HG03175 (cell line): ENCODE measurements around the gene CHP1.
"Not testable (repeated sequence)": the region's sequence is repeated elsewhere in the genome, so short reads cannot be mapped to it uniquely, and the experiment has no call there.

Experiments used
- ATAC-seq: cut with Tn5 transposase; IDR thresholded peaks from one replicate; pipeline ENCODE4 v1.9.1; 2021; ENCODE audit warnings: mild to moderate bottlenecking, moderate library complexity; ENCODE audit not compliant: unreplicated experiment

CHP1 gene

DNA sequence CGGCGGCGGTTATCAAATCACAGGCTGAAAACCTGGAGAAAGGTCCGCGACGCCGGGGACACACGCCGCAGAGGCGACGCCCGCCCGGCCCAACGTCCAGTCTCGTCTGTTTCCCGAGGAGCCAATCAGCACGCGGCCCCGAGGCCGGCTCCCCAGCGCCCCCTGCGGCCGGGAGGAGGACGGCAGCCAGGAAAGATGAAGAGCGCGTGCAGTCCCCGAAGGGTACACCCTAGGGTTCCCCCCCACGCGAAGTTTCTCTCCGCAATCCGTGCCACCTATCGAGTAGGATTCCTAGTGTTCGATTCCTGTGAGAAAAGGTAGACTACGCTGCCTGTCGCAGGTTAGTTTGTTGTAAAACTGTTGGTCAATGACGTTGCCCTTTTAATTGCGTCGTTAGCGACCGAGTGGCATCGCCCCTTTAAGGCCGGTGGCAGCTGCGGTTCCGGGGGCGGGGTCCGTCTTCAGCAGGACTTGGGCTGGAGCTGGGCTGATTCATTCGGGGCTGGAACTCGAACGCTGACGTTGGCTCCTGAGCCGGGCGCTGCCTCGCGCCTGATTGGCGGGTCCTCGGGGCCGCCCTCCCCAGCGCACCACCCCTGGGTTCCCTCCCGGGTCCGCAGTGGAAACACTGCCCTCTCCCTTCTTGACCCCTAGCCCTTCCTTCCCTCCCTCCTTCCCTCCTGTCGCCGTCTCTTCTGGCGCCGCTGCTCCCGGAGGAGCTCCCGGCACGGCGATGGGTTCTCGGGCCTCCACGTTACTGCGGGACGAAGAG is at the start of gene CHP1, which contains the start of gene EXD1:
CHP1 (plus strand) TSS at position 619 of the 772 bp plus-strand sequence; CDS start at position 734, 115 bp downstream.
EXD1 (minus strand) TSS at position 108 of the 772 bp plus-strand sequence. CDS start 4,182 bp downstream, outside the sequence.
- peak; percentile 97 for ATAC-seq

DNA sequence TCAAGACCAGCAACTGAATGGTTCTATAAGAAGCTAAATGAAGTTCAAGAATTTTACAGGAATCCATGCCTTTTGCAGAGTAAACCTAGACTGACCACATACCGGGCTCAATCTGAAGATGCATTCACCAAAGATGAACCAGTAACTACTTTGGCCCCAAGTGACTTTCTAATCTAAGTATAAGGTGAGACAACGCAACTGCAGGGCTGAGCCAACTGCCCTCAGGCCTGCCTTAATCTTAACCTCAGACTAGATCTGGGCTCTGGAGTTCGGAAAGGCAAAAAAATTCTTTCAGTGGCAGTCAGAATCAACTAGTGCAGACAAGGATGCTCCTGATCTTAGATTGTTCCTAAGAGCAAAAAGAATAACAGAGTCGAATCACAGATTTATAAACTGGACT is 48.8 kb upstream of the CHP1 start:
- no peak for ATAC-seq

DNA sequence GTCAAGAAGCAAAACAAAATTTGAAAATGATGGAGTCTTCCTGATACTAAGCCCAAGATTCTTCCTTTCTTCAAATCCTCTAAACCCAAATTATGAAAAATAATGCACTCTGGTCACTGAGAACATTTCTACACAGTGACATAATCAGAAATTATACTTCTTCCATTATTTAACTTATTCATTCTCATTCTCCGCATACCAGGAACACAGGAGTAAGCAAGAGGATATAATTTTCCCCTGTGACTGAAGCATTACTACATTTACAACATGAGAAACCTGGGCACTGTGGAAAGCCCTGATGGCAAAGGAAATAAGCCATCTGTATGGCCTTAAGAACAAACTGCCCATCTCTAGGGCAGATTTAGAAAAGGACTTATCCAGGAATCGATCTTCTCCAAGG is 47.5 kb upstream of the CHP1 start:
- ATAC-seq, result no peak

DNA sequence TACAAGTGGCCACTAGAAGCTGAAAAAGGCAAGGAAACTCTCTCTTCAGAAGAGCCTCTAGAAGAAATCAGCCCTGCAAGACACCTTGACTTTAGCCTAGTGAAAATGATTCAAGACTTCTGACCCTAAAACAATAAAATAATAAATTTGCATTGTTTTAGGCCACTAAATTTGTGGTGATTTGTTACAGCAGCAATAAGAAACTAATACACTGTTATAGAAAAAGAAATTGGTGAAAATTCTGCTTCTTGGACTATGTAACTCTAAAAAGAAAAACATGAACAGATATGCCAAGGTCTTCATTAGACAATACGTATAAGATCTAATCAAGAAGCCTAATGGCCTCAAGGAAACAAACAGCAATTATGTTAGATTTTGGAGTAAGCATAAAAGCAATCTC is 36.6 kb upstream of the CHP1 start:
- no peak for ATAC-seq

DNA sequence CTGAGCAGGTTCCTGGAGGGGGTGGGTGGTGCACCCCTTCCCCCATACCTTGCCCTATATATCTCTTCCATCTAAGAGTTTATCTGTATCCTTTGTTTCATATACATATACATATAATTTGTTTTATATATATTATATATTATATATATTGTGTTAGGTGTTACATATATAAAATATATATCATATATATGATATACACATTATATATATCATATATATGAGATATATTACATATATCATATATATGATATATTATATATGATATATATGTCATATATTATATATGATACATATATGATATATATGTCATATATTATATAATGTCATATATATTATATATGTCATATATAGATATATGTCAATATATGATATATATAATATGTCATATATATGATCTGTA is 31.6 kb upstream of the CHP1 start:
- ATAC-seq, result no peak

DNA sequence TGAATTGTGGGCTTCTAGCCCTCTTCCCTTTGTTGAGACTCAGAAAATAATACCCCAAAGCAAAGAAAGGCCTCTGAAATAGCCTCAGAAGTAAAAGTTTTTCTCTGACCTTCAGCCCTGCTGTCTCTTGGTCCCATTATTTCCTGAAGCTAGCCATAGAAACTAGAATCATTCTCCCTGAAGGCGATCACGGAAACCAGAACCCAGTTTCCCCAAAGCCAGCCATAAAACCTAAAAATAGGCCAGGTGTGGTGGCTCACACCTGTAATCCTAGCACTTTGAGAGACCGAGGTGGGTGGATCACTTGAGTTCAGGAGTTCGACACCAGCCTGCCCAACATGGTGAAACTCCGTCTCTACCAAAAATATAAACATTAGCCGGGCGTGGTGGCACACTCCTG is 27.7 kb upstream of the CHP1 start:
- no peak for ATAC-seq

DNA sequence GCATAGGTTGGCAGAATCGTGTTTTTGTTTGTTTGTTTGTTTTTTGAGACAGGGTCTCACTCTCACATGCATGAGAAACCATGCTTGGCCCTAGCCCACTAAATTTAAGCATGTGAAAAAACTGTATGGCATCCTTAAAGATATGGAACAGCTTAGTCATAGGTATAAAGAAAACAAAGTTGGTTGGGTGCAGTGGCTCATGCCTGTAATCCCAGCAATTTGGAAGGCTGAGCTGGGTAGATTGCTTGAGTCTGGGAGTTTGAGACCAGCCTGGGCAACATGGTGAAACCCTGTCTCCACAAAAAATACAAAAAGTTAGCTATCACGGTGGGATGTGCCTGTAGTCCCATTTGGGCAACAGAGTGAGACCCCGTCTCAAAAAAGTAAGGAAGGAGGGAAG is 25.8 kb upstream of the CHP1 start:
- ATAC-seq, result no peak

DNA sequence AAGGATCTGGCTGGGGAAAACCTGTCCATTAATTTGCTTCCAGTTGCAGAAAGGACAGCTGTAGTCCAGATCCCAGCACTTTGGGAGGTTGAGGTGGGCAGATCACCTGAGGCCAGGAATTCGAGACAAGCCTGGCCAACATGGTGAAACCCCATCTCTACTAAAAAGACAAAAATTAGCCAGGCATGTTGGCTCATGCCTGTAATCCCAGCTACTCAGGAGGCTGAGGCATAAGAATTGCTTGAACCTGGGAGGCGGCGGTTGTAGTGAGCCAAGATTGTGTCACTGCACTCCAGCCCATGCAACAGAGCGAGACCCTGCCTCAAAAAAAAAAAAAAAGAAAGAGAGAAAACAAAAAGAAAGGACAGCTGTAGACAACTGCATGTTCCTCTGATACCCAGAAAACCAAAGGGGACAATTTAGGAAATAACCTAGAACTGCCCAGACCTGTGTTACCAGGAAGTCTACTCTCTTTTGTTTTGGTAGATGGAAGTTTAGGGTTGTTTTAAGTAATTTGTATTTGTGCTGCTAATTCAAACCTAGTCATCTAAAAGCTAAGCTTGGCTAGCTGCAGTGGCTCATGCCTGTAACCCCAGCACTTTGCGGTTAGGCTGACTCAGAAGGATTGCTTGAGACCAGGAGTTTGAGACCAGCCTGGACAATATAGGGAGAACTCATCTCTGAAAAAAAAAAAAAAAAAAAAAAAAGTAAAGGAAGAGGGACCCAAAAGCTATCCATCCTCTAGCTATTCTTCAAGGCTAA is 23.2 kb upstream of the CHP1 start:
- ATAC-seq, result no peak

DNA sequence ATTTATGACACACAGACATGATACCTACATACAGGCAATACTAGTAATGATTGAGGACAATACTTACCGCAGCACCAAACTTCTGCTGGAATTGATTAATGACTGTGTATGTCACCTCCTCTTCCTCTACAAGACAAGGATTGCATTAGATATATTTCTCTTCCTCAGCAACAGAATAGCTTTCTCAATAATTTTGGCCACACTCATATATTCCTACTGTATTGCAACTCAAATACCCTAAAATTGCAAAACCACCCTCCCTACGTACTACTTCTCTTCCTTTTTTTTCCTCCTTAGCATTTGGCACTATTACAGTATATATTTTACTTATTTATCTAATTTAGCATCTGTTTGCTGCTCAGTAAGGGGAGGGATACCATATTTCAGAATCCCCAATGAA is 15.4 kb upstream of the CHP1 start:
- no peak for ATAC-seq

DNA sequence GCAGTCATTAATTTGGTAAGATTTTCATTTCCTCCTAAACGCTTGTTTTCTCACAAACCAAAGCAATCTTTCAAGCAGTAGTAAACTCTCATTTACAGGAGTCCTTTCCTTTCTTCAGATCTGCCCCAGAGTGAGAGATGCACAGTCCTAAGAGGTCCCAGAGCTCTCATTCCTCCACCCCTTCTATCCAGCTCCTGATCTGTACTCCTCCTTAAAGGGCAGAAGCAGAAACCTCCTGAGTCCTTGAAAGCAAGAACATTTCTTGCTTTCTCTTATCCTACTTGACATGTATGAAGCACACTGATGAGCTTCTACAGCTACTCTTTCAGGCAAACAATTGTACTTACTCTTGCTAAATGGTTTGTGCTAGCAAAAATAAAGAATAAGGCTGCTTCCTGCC is 12.2 kb upstream of the CHP1 start:
- ATAC-seq, result no peak

DNA sequence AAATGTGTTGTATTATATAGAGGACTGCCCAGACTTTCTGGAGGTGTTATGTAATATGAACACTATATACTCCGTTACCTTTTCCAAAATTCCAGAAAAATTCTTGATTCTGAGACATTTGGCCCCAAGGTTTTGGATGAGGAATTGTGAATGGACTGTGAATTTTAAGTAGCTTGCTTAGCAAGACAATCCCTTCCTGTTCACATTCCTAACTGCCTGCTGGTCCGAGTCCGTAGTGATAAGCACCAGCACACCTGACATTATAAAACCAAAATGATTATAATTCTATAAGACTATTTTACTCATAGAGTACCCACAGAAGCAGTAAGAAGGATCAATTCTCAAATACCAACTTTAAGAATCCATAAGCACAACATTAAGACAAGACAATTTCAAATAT is 11.7 kb upstream of the CHP1 start:
- no peak for ATAC-seq

DNA sequence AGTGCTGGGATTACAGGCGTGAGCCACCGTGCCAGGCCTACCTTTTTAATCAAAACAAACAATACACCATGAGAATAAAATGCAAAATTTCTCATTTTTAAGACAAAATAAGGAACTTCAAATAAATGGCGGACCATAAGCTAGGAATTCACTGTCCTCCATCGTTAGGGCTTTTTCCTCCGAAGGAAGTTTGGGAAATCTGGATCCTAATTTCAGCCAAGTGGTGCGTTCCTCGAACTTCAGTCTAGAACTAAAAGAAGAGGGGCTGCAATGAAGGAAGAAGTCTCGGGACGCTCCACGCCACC is 771 bp upstream of the CHP1 start:
- no peak for ATAC-seq

DNA sequence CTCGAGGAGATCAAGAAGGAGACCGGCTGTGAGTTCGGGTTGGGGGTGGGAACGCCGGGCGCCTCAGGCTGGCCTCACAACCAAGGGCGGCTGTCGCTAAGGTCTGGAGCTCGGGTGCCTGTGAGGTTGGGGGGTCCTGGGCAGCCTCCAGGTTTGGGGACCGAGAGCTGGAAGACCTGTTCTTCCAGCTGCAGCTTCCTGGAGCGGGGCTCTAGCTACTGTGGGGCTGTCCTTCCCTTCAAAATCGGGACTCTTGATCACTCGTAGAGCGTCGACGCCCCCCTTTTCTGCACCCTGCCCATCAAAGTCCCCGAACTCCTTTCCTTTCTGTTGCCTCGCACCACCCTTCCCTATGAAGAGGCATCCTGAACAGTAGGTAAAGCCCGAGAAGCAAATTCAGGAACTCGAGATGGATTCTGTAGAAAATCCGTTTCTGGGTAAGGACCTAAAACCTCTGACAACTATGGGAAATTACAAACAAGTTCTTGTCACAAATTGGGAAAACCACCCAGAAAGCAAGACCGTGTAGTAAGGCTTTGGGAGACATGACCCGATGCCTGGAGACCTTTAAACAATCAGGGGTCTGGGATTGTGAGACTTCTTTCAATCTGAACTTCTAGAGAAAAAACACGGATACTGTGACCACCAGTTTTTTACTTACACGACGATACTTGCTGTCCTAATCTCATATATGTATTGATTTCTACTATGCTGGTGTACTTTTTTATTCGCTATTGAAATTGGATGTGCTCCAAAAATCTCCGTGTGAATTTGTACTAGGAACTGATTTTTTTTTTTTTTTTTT is 556 bp downstream of the CHP1 start:
- ATAC-seq, result peak; percentile 36

DNA sequence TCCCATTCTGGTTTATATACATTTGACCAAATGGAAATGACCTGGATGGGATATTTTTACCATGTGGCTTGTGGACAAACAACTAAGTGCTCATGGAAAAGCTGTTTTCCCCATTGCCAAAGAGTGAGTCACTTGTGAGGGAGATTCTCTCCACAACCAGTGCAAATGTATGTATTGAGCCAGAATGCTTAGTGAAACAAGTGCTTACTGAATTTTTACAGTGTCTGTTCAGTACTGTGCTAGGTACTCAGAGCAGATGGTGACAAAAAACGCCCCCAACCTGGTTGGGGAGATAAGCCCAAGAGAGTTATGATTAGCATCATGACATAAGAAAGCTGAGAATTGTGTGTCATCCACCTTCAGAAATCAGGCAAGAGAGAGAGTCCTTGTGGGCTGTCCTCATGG is 2.3 kb downstream of the CHP1 start:
- ATAC-seq, result no peak

DNA sequence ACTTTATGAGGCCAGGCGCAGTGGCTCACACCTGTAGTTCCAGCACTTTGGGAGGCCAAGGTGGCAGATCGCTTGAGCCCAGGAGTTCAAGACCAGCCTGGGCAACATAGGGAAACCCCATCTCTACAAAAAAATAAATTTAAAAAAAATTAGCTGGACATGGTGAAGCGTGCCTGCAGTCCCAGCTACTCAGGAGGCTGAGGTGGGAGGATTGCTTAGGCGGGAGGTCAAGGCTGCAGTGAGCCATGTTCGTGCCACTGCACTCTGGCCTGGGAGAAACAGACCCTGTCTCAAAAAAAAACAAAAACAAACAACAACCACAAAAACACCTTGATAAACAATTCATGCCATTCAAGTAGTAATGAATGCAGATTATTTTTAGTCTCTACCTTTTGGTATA is 4.2 kb downstream of the CHP1 start:
- not testable (repeated sequence) for ATAC-seq

DNA sequence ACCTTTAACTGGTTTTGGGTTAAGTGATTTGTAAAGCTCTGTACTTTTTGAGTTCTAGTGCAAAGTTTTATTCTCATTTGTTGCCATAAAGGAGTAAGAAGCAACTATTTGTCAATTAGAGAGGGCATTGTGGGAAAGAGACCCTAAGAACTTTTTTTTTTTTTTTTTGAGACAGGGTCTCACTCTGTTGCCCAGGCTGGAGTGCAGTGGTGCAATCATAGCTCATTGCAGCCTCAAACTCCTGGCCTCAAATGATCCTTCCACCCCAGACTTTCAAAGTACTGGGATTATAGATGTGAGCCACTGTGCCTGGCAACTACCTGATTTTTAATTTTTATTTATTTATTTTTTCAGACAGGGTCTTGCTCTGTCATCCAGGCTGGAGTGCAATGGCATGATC is 4.9 kb downstream of the CHP1 start:
- ATAC-seq, result no peak

DNA sequence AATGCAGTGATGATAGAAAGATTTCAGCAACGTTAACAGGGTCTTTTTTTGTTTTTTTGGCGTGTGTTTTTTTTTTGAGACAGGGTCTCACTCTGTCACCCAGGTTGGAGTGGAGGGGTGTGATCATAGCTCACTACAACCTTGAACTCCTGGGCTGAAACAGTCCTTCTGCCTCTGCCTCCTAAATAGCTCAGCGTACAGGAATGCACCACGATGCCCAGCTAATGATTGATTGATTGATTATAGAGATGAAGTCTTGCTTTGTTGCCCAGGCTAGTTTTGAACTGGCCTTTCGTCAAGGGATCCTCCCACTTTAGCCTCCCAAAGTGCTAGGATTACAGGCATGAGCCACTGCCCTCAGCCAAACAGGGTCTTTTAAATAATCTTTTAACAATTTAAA is 7.0 kb downstream of the CHP1 start:
- no peak for ATAC-seq

DNA sequence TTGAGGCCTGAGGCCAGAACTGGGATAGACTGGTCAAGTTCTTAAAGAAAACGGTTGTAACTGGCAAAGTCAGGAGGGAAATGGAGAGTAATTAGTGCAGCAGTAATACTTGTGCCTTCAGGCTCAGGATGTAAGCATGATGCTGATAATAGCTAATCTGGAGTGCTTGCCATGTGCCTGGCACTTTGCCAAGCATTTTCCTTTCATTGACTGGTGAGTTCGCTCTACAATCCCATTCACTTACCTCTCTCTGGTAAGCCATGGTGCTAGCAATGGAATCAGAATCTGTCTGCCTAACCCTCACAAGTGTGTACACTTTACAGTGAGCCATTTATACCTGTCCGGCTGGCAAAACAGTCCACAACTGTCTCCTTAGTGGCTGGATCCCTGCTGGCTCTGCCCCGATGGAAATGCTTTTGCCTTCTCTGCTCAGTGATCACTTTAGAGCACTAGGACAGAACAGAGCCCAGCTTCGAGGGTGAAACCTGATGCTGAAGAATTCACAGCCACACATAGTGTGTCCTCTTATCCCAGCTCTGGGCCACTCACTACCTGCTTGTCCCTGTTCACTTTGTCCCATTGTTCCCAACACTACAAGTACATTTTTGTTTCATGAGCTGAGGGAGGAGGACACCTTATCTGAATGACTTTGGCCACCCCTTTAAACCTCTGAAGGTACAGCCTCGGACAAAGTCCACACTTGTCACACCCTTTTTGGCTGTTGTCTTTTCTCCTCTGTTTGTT is 10.3 kb downstream of the CHP1 start:
- ATAC-seq, result no peak

DNA sequence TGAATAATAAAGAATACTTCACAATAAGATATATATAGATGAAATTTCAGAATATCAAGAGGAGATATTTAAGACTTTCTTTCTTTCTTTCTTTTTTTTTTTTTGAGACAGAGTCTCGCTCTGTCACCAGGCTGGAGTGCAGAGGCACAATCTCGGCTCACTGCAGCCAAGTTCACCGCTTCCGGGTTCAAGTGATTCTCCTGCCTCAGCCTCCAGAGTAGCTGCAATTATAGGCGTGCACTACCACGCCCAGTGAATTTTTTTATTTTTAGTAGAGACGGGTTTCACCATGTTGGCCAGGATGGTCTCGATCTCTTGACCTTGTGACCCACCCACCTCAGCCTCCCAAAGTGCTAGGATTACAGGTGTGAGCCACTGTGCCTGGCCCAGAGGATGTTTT is 19.7 kb downstream of the CHP1 start:
- ATAC-seq, result not testable (repeated sequence)

DNA sequence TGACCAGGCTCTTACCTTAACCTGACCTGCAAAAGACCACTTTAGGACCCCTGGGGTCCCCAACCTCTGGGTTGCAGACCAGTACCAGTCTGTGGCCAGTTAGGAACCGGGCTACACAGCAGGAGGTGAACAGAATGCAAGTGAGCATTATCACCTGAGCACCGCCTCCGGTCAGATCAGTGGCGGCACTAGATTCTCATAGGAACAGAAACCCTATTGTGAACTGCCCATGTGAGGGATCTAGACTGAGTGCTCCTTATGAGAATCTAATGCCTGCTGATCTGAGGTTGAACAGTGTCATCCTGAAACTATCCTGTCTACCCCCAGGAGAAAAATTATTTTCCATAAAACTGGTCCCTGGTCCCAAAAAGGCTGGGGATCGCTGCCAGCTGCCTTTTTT is 20.3 kb downstream of the CHP1 start:
- ATAC-seq, result no peak

DNA sequence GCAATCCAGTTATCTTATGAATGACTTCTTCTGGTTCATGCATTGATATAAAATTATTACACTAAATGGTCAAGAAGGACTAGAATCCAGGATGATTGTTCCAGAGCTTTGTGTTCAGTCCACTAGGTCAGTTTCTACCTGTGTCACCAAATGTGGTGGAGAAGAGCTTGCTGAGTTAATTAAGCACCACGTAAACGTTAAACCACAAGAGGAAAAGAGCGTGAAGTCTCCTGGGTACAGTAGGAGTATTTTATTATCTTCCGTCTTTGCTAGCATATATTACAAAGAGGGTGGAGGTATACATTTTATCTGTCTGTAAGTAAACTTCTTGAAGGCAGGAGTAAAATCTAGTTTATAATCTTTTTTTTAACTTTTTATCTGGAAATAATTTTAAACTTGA is 23.5 kb downstream of the CHP1 start:
- ATAC-seq, result no peak
